A172 (cell line): Measurements from ENCODE around the gene SLC36A3. TPM values are rescaled to one million over a fixed set of nuclear protein-coding genes. Genes with fewer than 3 reads are reported as not detected.
"Not testable (repeated sequence)": the region's sequence is repeated elsewhere in the genome, so short reads cannot be mapped to it uniquely, and the experiment has no call there.

ENCODE experiments used
- DNase-seq: peaks from one replicate; pipeline ENCODE4 v3.0.0-alpha.2; 2015; ENCODE audit warnings: low spot score
- total RNA-seq: library from RNA; depleted of rRNA; stranded (reverse); fragments of >200 nt; shearing (Covaris generic); gene quantifications from 2 replicates; pipeline ENCODE4 v1.2.3, GENCODE V29; 2014; rRNA removed

The SLC36A3 gene
- not detected in 2 replicates for total RNA-seq

GRCh38 chr5:151303666-151304065 lies at the start of gene SLC36A3:
Gene SLC36A3, minus strand, starts transcription at chr5:151303766. Its CDS starts 412 bp downstream, at chr5:151303354.
- DNase-seq, result no peak

- no peak for DNase-seq
Observed at GRCh38 chr5:151351671-151352070, 48.1 kb upstream of the SLC36A3 start.

GRCh38 chr5:151348789-151349188 lies 45.2 kb upstream of the SLC36A3 start:
- DNase-seq, result no peak

- no peak for DNase-seq
Observed at GRCh38 chr5:151347369-151347768, 43.8 kb upstream of the SLC36A3 start, which contains the start of gene SLC36A2. Gene SLC36A2, minus strand, starts transcription at chr5:151347559. Its CDS starts 99 bp downstream, at chr5:151347460.

GRCh38 chr5:151345808-151346478 lies 42.4 kb upstream of the SLC36A3 start:
- peak; percentile 13 for DNase-seq

GRCh38 chr5:151345187-151345807 lies 41.7 kb upstream of the SLC36A3 start:
- DNase-seq, result no peak

- DNase-seq, result no peak
Observed at GRCh38 chr5:151344088-151344487, 40.5 kb upstream of the SLC36A3 start.

- DNase-seq, result no peak
Observed at GRCh38 chr5:151340004-151340403, 36.4 kb upstream of the SLC36A3 start.

- DNase-seq, result no peak
Observed at GRCh38 chr5:151338734-151339133, 35.2 kb upstream of the SLC36A3 start.

GRCh38 chr5:151332857-151333256 lies 29.3 kb upstream of the SLC36A3 start:
- no peak for DNase-seq

- no peak for DNase-seq
Observed at GRCh38 chr5:151328734-151329133, 25.2 kb upstream of the SLC36A3 start.

- DNase-seq, result no peak
Observed at GRCh38 chr5:151327585-151327984, 24.0 kb upstream of the SLC36A3 start.

GRCh38 chr5:151326266-151326665 lies 22.7 kb upstream of the SLC36A3 start:
- no peak for DNase-seq

- DNase-seq, result no peak
Observed at GRCh38 chr5:151320481-151320880, 16.9 kb upstream of the SLC36A3 start.

- DNase-seq, result peak; percentile 27
Observed at GRCh38 chr5:151318850-151319732, 15.5 kb upstream of the SLC36A3 start.

- no peak for DNase-seq
Observed at GRCh38 chr5:151317871-151318270, 14.3 kb upstream of the SLC36A3 start.

GRCh38 chr5:151315998-151316597 lies 12.5 kb upstream of the SLC36A3 start:
- DNase-seq, result peak; percentile 75

- DNase-seq, result no peak
Observed at GRCh38 chr5:151313357-151313756, 9.8 kb upstream of the SLC36A3 start.

- DNase-seq, result no peak
Observed at GRCh38 chr5:151312756-151313324, 9.3 kb upstream of the SLC36A3 start.

- DNase-seq, result no peak
Observed at GRCh38 chr5:151310932-151311331, 7.4 kb upstream of the SLC36A3 start.

GRCh38 chr5:151309821-151310220 lies 6.3 kb upstream of the SLC36A3 start:
- DNase-seq, result not testable (repeated sequence)

- not testable (repeated sequence) for DNase-seq
Observed at GRCh38 chr5:151309266-151309665, 5.7 kb upstream of the SLC36A3 start.
